GM13977 (cell line): ENCODE data around the gene VPS13D.

Source experiments
- DNase-seq: peaks from one replicate; pipeline ENCODE4 v3.0.0; 2012; ENCODE audit warnings: low spot score
- CTCF ChIP-seq: IDR thresholded peaks from 2 replicates; pipeline ENCODE4 v1.5.1; 2012; ENCODE audit warnings: mild to moderate bottlenecking, control low read depth; ENCODE audit not compliant: insufficient read depth; ENCODE audit errors: extremely low read depth, missing control alignments
- in situ Hi-C: fragments of 300-500 bp; cut with MboI; formaldehyde crosslinking; loops from one replicate; pipeline ENCODE4 v1.12.0; 2022; ENCODE audit warnings: low sequenced_read_pairs, low pct_unique_long_range_greater_than_20kb, mixed read lengths, inconsistent platforms; ENCODE audit not compliant: unreplicated experiment

The VPS13D gene

GRCh38 chr1:12511516-12512468 lies 282.0 kb downstream of the VPS13D start:
- no peak for TF ChIP-seq CTCF
- in situ Hi-C loops: no loop called here
- no peak for DNase-seq

GRCh38 chr1:12513181-12513580 lies 283.4 kb downstream of the VPS13D start:
- no peak for TF ChIP-seq CTCF
- in situ Hi-C loops: no loop called here
- no peak for DNase-seq

GRCh38 chr1:12514590-12514989 lies 284.8 kb downstream of the VPS13D start:
- TF ChIP-seq CTCF: no peak
- DNase-seq: no peak
- in situ Hi-C loops: no loop called here

- in situ Hi-C loops: no loop called here
- no peak for DNase-seq
- TF ChIP-seq CTCF: no peak
Measured at GRCh38 chr1:12515234-12515633, 285.4 kb downstream of the VPS13D start.

GRCh38 chr1:12516741-12517140 lies 286.9 kb downstream of the VPS13D start:
- DNase-seq: no peak
- in situ Hi-C loops: no loop called here
- no peak for TF ChIP-seq CTCF

- no peak for DNase-seq
- in situ Hi-C loops: no loop called here
Measured at GRCh38 chr1:12518931-12519692, 289.3 kb downstream of the VPS13D start.

More at GRCh38 chr1:12518931-12519692, 289.3 kb downstream of the VPS13D start:
- TF ChIP-seq CTCF: no peak
